Cardiac fibroblast (primary cell): Measurements from ENCODE around the gene KIF1A.
"Not testable (repeated sequence)": the region's sequence is repeated elsewhere in the genome, so short reads cannot be mapped to it uniquely, and the experiment has no call there.

Experiments used
- DNase-seq, 2 donors: peaks; one replicate each; pipeline versions ENCODE4 v3.0.0 to v3.0.0-alpha.2; 2010; ENCODE audit warnings: low read depth in 2 of 2
- H3K4me3 ChIP-seq, 2 donors: replicated peaks in 1 of 2; 1 replicate in 1 of 2; 2 replicates in 1 of 2; pipeline ENCODE4 v1.5.1; 2011; ENCODE audit warnings: low read depth in 2 of 2, low read length in 2 of 2, mild to moderate bottlenecking in 2 of 2, moderate library complexity in 1 of 2
- TF ChIP-seq, protein P1 (sequence below): IDR thresholded peaks from one replicate; pipeline ENCODE4 v1.5.1; 2011; ENCODE audit warnings: low read depth, mild to moderate bottlenecking, low read length, inconsistent platforms

The KIF1A gene

DNA sequence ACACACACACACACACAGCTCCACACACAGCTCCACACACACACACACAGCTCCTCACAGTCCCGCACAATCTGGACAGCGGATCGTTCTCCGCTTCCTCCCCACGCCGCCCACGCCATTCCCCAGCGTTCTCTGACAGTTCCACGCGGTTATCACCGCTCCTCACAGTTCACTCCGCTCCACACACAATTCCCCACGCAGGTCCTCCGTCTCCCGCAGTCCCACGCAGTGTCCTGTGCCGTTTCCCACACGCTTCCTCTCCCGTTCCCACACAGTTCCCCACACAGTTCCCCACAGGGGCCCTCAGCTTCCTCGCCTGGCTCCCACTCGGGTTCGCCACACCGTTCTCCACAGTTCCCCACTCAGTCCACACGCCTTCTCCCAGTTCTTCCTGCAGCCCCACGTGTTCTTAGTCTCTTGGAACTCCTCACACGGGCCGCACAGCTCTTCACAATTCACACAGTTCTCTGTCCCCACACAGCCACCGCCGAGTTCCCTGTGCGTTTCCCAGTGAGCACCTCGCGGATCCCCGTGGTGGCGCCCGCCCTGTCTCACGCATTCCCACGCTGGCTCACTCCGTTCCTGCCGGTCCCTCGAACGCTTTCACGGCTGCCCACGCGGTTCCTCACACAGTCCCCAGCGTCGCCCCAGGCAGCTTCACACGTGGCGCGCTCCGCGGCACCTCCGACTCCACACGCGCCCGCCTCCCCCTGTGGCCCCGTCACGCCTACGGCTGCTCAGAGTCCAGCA lies 38.4 kb downstream of the KIF1A start:
- TF ChIP-seq, protein P1, sequence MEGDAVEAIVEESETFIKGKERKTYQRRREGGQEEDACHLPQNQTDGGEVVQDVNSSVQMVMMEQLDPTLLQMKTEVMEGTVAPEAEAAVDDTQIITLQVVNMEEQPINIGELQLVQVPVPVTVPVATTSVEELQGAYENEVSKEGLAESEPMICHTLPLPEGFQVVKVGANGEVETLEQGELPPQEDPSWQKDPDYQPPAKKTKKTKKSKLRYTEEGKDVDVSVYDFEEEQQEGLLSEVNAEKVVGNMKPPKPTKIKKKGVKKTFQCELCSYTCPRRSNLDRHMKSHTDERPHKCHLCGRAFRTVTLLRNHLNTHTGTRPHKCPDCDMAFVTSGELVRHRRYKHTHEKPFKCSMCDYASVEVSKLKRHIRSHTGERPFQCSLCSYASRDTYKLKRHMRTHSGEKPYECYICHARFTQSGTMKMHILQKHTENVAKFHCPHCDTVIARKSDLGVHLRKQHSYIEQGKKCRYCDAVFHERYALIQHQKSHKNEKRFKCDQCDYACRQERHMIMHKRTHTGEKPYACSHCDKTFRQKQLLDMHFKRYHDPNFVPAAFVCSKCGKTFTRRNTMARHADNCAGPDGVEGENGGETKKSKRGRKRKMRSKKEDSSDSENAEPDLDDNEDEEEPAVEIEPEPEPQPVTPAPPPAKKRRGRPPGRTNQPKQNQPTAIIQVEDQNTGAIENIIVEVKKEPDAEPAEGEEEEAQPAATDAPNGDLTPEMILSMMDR: no peak
- no peak for DNase-seq
- no peak overlapping the region for H3K4me3 ChIP-seq

DNA sequence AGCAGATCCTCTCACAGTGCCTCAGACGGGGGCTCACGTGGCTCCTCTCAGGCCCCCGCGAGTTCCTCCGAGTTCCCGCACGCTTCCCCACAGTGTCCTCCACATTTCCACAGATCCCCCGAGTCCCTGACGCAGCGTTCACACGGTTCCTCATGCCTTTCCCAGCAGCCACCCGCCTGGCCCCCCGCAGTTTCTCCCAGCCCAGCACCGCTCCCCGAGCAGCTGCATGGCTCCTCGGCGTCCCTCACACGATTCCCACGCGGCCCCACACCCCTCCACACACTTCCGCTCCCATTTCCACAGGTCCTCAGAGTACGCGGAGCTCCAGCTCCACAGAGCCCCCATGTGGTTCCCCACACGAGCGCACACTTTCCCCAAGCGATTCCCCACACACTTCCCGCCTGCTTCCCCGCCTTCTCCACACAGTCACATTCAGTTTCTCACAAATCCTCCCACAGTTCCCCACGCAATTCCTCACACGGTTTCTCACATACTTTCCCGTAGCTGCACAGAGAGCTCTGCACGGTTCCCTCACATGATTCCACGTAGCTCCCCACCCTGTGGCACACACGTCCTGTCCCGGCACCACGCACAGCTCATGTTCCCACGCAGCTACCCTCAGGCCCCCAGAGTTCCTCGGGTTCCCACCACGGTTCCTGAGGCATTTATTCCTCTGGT lies 39.9 kb downstream of the KIF1A start:
- no peak for DNase-seq
- H3K4me3 ChIP-seq: no peak overlapping the region
- TF ChIP-seq, protein P1: no peak

DNA sequence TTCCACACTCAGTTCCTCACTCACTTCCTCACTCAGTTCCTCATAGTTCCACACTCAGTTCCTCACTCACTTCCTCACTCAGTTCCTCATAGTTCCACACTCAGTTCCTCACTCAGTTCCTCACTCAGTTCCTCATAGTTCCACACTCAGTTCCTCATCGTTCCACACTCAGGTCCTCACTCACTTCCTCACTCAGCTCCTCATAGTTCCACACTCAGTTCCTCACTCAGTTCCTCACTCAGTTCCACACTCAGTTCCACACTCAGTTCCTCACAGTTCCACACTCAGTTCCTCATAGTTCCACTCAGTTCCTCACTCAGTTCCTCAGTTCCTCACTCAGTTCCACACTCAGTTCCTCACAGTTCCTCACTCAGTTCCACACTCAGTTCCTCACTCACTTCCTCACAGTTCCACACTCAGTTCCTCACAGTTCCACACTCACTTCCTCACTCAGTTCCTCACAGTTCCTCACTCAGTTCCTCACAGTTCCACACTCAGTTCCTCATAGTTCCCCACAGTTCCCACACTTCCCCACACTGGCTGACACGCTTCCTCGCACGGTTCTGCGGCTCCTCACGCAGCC lies 40.7 kb downstream of the KIF1A start:
- not testable (repeated sequence) for DNase-seq, H3K4me3 ChIP-seq

DNA sequence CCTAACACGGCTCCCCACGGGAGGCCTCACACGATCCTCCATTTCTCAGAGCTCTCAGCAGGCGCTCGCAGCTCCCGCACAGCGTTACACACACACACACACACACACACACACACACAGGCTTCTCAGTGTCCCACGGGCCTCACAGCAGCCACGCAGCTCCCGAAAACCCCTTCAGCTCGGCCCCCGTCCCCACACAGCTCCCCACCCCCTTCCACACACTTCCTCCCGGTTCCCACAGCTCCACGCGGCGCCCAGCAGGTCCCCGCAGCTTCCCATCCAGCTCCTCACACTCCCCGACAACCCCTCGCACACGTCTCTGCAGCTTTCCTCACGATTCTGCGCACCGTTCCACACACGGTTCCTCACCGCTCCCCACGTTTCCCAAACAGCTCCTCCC lies 41.6 kb downstream of the KIF1A start:
- H3K4me3 ChIP-seq: no peak overlapping the region
- DNase-seq: no peak
- TF ChIP-seq, protein P1: no peak

DNA sequence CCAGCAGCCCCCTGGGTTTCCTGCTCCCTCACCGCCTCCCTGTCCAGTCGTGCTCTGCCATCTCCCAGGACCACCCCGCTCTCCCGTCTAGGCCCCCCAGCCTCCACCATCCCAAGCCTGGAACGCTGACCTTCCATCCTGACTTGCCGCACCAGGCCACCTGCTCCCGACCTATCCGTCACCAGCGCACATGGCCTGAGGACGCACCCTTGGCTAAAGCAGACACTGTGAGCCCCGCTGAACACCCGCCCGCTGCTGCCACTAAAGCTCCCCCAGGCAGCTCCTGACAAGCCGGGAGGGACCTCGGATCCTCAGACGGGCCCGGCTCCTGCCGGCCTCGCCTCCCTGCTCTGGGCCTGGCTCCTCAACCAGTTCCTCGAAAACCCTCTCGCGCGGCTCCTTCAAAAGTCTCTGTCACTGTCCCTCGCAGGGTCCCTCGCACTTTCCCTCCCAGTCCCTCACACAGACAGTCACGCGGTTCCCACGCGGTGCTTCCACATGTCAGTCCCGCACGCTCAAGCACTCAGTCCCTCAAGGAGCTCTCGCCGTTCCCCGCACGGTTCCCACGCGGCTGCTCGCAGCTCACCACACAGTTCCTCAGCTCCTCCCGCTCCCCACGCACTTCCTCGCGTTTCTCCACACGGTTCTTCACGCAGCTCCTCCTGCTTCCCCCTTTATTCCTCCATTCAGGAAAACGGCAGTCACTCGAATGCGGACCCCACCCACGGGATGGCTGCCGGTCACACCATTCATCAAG lies 42.4 kb downstream of the KIF1A start:
- H3K4me3 ChIP-seq: no peak overlapping the region
- DNase-seq: no peak
- TF ChIP-seq, protein P1: no peak

DNA sequence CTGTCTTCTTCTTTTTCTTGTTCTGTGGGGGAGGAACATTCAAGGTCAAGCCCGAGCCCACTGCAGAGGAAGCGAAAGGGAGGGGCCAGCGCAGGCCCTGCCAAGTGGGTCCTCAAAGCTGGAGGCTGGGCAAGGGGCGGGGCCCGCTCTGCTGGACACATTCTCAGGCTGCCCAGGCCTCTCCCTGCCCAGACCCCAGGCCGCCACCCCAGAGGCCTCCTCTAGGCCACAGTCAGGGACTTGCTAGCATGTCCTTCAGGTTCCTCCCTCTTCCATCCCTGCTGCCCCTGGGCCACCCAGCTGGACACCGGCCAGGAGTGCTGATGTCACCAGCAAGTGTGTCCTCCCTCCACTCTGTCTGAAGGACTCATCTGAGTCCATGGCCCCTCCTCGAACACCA lies 44.1 kb downstream of the KIF1A start:
- TF ChIP-seq, protein P1: no peak
- DNase-seq: peak in 1 of 2 donors; percentile 5

DNA sequence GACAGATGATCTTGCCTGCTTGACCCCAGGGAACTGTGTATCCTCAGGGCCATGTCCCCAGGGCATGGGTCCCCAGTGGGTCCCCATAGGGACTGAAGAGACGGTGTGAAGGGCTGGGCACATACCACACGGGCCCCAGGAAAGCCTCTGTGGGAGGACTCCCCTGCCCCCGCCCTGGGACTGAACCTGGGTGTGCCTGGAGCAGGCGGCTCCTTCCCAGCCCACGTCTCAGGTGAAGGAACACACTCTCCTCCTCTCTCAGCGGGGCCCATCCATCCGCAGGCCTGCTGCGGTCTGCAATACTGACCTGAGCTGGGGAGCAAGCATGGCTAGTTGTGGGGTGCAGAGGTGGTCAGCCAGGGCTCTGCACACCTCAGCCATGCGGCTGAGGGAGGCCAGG lies 45.2 kb downstream of the KIF1A start:
- TF ChIP-seq, protein P1: no peak
- DNase-seq: no peak
- no peak overlapping the region for H3K4me3 ChIP-seq

More for the DNA sequence above, 44.1 kb downstream of the KIF1A start:
- no peak overlapping the region for H3K4me3 ChIP-seq
